Neural cell (in vitro differentiated cells): ENCODE results near the gene KHSRP. TPM values are rescaled to one million over a fixed set of nuclear protein-coding genes. Genes with fewer than 3 reads are reported as not detected.

Experiments used
- H2AFZ ChIP-seq: fragments of 200-600, 300-800 bp; sonication (generic), shearing (Covaris generic); 2 replicates; pipeline ENCODE4 v1.6.0; 2014; ENCODE audit warnings: low read depth, mild to moderate bottlenecking, antibody characterized with exemption, low read length, moderate library complexity
- H3F3A ChIP-seq: fragments of 200-600 bp; shearing (Covaris generic); 2 replicates; pipeline ENCODE4 v1.6.1; 2016; ENCODE audit warnings: mild to moderate bottlenecking, moderate library complexity, mixed read lengths, antibody characterized with exemption, low read length; ENCODE audit not compliant: insufficient read depth, poor library complexity, severe bottlenecking
- H3K27ac ChIP-seq: fragments of 200-600, 300-800 bp; sonication (generic), shearing (Covaris generic); 2 replicates; pipeline ENCODE4 v1.5.1; 2014; ENCODE audit warnings: mild to moderate bottlenecking, low read length, moderate library complexity
- H3K27me3 ChIP-seq: fragments of 300-800, 200-600 bp; sonication (generic), shearing (Covaris generic); 2 replicates; pipeline ENCODE4 v1.6.0; 2014; ENCODE audit warnings: mild to moderate bottlenecking, low read depth, low read length, moderate library complexity; ENCODE audit not compliant: insufficient read depth
- H3K36me3 ChIP-seq: fragments of 300-800, 200-600 bp; sonication (generic), shearing (Covaris generic); 2 replicates; pipeline ENCODE4 v1.5.1; 2014; ENCODE audit warnings: mild to moderate bottlenecking, antibody characterized with exemption, low read length, moderate library complexity; ENCODE audit not compliant: insufficient read depth
- H3K4me2 ChIP-seq: fragments of 300-800, 200-600 bp; sonication (generic), shearing (Covaris generic); 2 replicates; pipeline ENCODE4 v1.6.0; 2014; ENCODE audit warnings: mild to moderate bottlenecking, low read length
- H3K4me3 ChIP-seq: fragments of 300-800, 200-600 bp; sonication (generic), shearing (Covaris generic); 2 replicates; pipeline ENCODE4 v1.5.1; 2014; ENCODE audit warnings: mild to moderate bottlenecking, low read length, moderate library complexity
- H3K79me2 ChIP-seq: fragments of 200-600 bp; shearing (Covaris generic); replicated peaks from 2 replicates; pipeline ENCODE4 v1.6.0; 2014; ENCODE audit warnings: mild to moderate bottlenecking, low read length, moderate library complexity; ENCODE audit not compliant: insufficient read depth
- H3K9ac ChIP-seq: fragments of 300-800, 200-600 bp; sonication (generic), shearing (Covaris generic); 2 replicates; pipeline ENCODE4 v1.6.1; 2016; ENCODE audit warnings: mild to moderate bottlenecking, low read length, mixed read lengths
- H3K9me2 ChIP-seq: fragments of 200-600 bp; shearing (Covaris generic); 2 replicates; pipeline ENCODE4 v1.6.1; 2016; ENCODE audit warnings: mild to moderate bottlenecking, low read length, mixed read lengths; ENCODE audit not compliant: insufficient read depth
- H3K9me3 ChIP-seq: fragments of 200-600, 300-800 bp; sonication (generic), shearing (Covaris generic); 2 replicates; pipeline ENCODE4 v1.6.1; 2016; ENCODE audit warnings: mild to moderate bottlenecking, mixed run types, low read length, moderate library complexity, mixed read lengths
- H4K20me1 ChIP-seq: fragments of 200-600 bp; shearing (Covaris generic); 2 replicates; pipeline ENCODE4 v1.6.1; 2016; ENCODE audit warnings: mild to moderate bottlenecking, mixed run types; ENCODE audit not compliant: insufficient read depth
- CTCF ChIP-seq: fragments of 450-650 bp; IDR thresholded peaks from 2 replicates; pipeline ENCODE4 v1.5.1; 2014; ENCODE audit warnings: antibody characterized with exemption, mild to moderate bottlenecking, moderate library complexity; ENCODE audit not compliant: poor library complexity, severe bottlenecking
- EP300 ChIP-seq: fragments of 450-650 bp; conservative IDR thresholded peaks from 2 replicates; pipeline ENCODE4 v1.6.1; 2014; ENCODE audit warnings: antibody characterized with exemption, mild to moderate bottlenecking, moderate library complexity; ENCODE audit not compliant: poor library complexity, severe bottlenecking
- EZH2 ChIP-seq: fragments of 200-600, 300-800 bp; shearing (Covaris generic), sonication (generic); IDR thresholded peaks from 2 replicates; pipeline ENCODE4 v1.6.1; 2014; ENCODE audit warnings: antibody characterized with exemption, low read length, borderline replicate concordance, mild to moderate bottlenecking; ENCODE audit not compliant: insufficient read depth, poor library complexity, severe bottlenecking
- MXI1 ChIP-seq: fragments of 450-650 bp; conservative IDR thresholded peaks from 2 replicates; pipeline ENCODE4 v1.6.1; 2014; ENCODE audit warnings: antibody characterized with exemption, mild to moderate bottlenecking; ENCODE audit not compliant: poor library complexity, severe bottlenecking
- POLR2AphosphoS5 ChIP-seq: IDR thresholded peaks from 2 replicates; pipeline ENCODE4 v1.6.1; 2012
- RAD21 ChIP-seq: fragments of 450-650 bp; conservative IDR thresholded peaks from 2 replicates; pipeline ENCODE4 v1.6.1; 2014; ENCODE audit warnings: antibody characterized with exemption, mild to moderate bottlenecking, moderate library complexity
- REST ChIP-seq: IDR thresholded peaks from 2 replicates; pipeline ENCODE4 v1.6.1; 2012; ENCODE audit warnings: borderline replicate concordance
- SMC3 ChIP-seq: fragments of 450-650 bp; conservative IDR thresholded peaks from 2 replicates; pipeline ENCODE4 v1.6.1; 2014; ENCODE audit warnings: antibody characterized with exemption, mild to moderate bottlenecking, moderate library complexity; ENCODE audit not compliant: poor library complexity
- TAF1 ChIP-seq: IDR thresholded peaks from 2 replicates; pipeline ENCODE4 v1.6.1; 2012; ENCODE audit warnings: low read depth
- polyA plus RNA-seq: library from polyadenylated mRNA; depleted of rRNA; stranded (reverse); fragments of >200 nt; gene quantifications from 2 replicates; pipeline ENCODE4 v1.2.3, GENCODE V29; 2014

The KHSRP gene
- polyA plus RNA-seq, 1 donor from 2014 or later = 33.3 TPM

GRCh38 chr19:6418562-6418932 is 6.1 kb downstream of the KHSRP start:
- H3K27ac ChIP-seq = no peak overlapping the region
- H3F3A ChIP-seq = no peaks in the 10 kb centered on the region
- H3K79me2 ChIP-seq = peaks cover 33% of the 10 kb centered on the region
- no peaks in the 10 kb centered on the region for H3K36me3 ChIP-seq
- no peaks in the 10 kb centered on the region for H3K27me3 ChIP-seq
- peaks cover 26% of the 10 kb centered on the region for H4K20me1 ChIP-seq
- H3K9me2 ChIP-seq = no peaks in the 10 kb centered on the region
- TF ChIP-seq MXI1 (no peak), EP300 (no peak), EZH2 (no peak), TAF1 (no peak), REST (no peak), CTCF (no peak), SMC3 (no peak), RAD21 (no peak), POLR2AphosphoS5 (no peak)
- no peak overlapping the region for H2AFZ ChIP-seq
- no peak overlapping the region for H3K4me3 ChIP-seq
- no peak overlapping the region for H3K4me2 ChIP-seq
- H3K9me3 ChIP-seq = no peaks in the 10 kb centered on the region
- no peak overlapping the region for H3K9ac ChIP-seq

GRCh38 chr19:6417713-6418561 is 6.7 kb downstream of the KHSRP start:
- Histone ChIP-seq H3K36me3 (no peaks in the 10 kb centered on the region), H3K27me3 (no peaks in the 10 kb centered on the region), H3K27ac (no peak overlapping the region), H3K79me2 (peaks cover 27% of the 10 kb centered on the region), H3F3A (no peaks in the 10 kb centered on the region), H3K9me3 (no peaks in the 10 kb centered on the region), H3K9me2 (no peaks in the 10 kb centered on the region), H2AFZ (no peak overlapping the region), H3K4me3 (no peak overlapping the region), H3K4me2 (no peak overlapping the region), H4K20me1 (peaks cover 22% of the 10 kb centered on the region), H3K9ac (no peak overlapping the region)
- TF ChIP-seq SMC3 = no peak
- TF ChIP-seq EP300 = no peak
- no peak for TF ChIP-seq EZH2
- TF ChIP-seq MXI1 = no peak
- TF ChIP-seq CTCF = no peak
- TF ChIP-seq RAD21 = no peak
- no peak for TF ChIP-seq REST
